PFSK-1 (cell line): ENCODE results near the gene ERMP1.

Experiments
- FOXP2 ChIP-seq: optimal IDR thresholded peaks from 2 replicates; pipeline ENCODE3; 2011; ENCODE audit warnings: borderline replicate concordance, control low read depth, inconsistent platforms; ENCODE audit not compliant: insufficient read depth; ENCODE audit errors: extremely low read length, extremely low read depth
- POLR2AphosphoS5 ChIP-seq: IDR thresholded peaks from 2 replicates; pipeline ENCODE4 v1.6.1; 2012; ENCODE audit warnings: low read depth, mild to moderate bottlenecking, control low read depth, low read length, moderate library complexity
- SIN3A ChIP-seq: IDR thresholded peaks from 2 replicates; pipeline ENCODE4 v1.6.1; 2012; ENCODE audit warnings: mild to moderate bottlenecking, low read length, moderate library complexity, borderline replicate concordance; ENCODE audit not compliant: insufficient read depth
- TAF1 ChIP-seq: IDR thresholded peaks from 2 replicates; pipeline ENCODE4 v1.6.1; 2012; ENCODE audit warnings: low read length, control low read depth, borderline replicate concordance; ENCODE audit not compliant: insufficient read depth
- TF ChIP-seq, protein P1 (sequence below), 2 experiments: IDR thresholded peaks; 2 replicates each; pipeline versions ENCODE4 v1.6.1 to v1.8.0; 2011 to 2012; ENCODE audit warnings: low read depth in 2 of 2, low read length in 2 of 2, control low read depth in 1 of 2, inconsistent platforms in 1 of 2, mild to moderate bottlenecking in 1 of 2, moderate library complexity in 1 of 2; ENCODE audit not compliant: insufficient read depth in 1 of 2

Gene ERMP1

DNA sequence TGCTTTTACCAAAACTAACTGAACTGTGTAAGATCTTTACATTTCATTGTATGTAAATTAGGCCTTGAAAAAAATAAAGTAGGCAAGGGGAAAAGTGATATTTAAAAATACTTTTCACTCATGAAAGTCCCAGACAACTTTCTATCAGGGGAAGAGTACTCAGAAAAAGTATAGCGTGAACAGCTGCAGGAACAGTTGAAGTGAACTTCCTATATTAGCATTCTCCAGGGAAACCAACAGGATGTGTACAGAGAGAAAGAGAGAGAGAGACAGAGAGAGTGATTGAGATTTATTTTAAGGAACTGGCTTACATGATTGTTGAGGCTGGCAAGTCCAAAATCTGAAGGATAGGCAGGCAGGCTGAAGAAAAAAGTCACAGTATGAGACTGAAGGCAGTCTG is 42.0 kb downstream of the ERMP1 start:
- TF ChIP-seq SIN3A, result no peak
- no peak for TF ChIP-seq FOXP2
- no peak for TF ChIP-seq POLR2AphosphoS5
- TF ChIP-seq, protein P1, sequence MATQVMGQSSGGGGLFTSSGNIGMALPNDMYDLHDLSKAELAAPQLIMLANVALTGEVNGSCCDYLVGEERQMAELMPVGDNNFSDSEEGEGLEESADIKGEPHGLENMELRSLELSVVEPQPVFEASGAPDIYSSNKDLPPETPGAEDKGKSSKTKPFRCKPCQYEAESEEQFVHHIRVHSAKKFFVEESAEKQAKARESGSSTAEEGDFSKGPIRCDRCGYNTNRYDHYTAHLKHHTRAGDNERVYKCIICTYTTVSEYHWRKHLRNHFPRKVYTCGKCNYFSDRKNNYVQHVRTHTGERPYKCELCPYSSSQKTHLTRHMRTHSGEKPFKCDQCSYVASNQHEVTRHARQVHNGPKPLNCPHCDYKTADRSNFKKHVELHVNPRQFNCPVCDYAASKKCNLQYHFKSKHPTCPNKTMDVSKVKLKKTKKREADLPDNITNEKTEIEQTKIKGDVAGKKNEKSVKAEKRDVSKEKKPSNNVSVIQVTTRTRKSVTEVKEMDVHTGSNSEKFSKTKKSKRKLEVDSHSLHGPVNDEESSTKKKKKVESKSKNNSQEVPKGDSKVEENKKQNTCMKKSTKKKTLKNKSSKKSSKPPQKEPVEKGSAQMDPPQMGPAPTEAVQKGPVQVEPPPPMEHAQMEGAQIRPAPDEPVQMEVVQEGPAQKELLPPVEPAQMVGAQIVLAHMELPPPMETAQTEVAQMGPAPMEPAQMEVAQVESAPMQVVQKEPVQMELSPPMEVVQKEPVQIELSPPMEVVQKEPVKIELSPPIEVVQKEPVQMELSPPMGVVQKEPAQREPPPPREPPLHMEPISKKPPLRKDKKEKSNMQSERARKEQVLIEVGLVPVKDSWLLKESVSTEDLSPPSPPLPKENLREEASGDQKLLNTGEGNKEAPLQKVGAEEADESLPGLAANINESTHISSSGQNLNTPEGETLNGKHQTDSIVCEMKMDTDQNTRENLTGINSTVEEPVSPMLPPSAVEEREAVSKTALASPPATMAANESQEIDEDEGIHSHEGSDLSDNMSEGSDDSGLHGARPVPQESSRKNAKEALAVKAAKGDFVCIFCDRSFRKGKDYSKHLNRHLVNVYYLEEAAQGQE (IDR thresholded peaks at IDR 0.05; ENCODE audit: insufficient read depth in 1 of 2, low read depth in 2 of 2, low read length in 2 of 2), result no peak
- TF ChIP-seq TAF1, result no peak

DNA sequence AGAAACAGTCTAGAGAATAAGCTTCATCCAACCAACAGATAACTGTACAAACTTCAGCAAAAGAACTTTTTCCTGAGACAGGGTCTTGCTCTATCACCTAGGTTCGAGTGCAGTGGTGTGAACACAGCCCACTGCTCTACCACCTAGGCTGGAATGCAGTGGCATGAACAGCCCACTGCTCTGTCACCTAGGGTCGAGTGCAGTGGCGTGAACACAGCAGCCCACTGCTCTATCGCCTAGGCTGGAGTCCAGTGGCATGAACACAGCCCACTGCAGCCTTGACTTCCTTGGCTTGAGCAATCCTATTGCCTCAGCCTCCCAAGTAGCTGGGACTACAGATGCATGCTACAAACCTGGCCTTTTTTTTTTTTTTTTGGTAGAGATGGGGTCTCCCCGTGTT is 43.4 kb downstream of the ERMP1 start:
- TF ChIP-seq POLR2AphosphoS5, result no peak
- no peak for TF ChIP-seq TAF1
- TF ChIP-seq FOXP2, result no peak
- TF ChIP-seq, protein P1 (IDR thresholded peaks at IDR 0.05; ENCODE audit: insufficient read depth in 1 of 2, low read depth in 2 of 2, low read length in 2 of 2), result no peak
- TF ChIP-seq SIN3A, result no peak

DNA sequence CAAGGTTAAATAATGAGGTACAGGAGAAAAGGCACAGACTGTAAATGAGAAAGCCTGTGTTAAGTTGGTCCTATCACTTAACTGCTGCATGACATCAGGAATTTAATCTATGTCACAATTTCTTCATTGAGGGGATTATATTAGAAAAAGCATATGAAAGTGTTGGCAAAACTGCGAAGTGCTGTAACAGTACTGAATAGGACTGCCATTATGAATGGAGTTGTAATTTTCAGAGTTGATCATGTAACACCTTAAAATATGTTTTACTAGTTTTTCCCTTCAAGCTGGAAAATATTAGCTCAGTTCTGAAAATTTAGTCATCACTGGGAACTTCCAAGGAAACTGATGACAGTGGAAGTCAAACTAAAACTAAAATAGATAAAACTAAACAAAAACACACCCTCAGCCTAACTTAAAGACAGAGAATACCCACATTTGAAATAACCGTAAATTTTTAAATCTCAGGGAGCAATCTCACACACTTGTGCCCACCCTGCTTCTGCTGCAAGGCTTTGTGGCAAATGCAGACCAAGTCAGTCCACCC is 45.1 kb downstream of the ERMP1 start:
- no peak for TF ChIP-seq TAF1
- TF ChIP-seq FOXP2, result no peak
- no peak for TF ChIP-seq POLR2AphosphoS5
- TF ChIP-seq, protein P1 (IDR thresholded peaks at IDR 0.05; ENCODE audit: insufficient read depth in 1 of 2, low read depth in 2 of 2, low read length in 2 of 2), result no peak
- no peak for TF ChIP-seq SIN3A

DNA sequence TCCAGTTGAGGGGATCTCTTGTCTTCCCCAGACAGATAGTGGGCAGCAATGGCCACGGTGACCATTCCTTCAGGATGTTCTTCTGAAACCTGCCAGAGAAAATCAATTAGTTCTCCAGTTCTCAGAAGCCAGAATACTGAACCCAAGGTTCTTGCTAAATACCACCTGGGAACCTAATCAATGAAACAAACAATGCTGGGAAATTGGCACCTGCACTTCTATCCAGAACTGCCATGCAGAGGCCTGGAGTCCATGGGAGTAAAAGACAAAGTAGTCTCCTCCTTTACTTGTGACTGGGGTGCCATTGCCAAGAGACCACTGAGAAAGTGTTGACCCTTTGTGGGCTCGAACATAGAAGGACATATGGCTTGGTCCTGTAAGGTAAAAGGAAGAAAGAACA is 45.7 kb downstream of the ERMP1 start:
- TF ChIP-seq FOXP2, result no peak
- TF ChIP-seq SIN3A, result no peak
- no peak for TF ChIP-seq TAF1
- TF ChIP-seq, protein P1 (IDR thresholded peaks at IDR 0.05; ENCODE audit: insufficient read depth in 1 of 2, low read depth in 2 of 2, low read length in 2 of 2), result no peak
- TF ChIP-seq POLR2AphosphoS5, result no peak
